H1 (cell line): ENCODE measurements around the gene ICAM3. TPM values are rescaled to one million over a fixed set of nuclear protein-coding genes. Genes with fewer than 3 reads are reported as not detected.

Source experiments
- CTCF ChIA-PET: fragments of 300-600 bp; sonication (Branson Sonifier 250); formaldehyde crosslinking; loops from one replicate; lab custom pipeline; 2021; ENCODE audit not compliant: partially characterized antibody; lab: Charles Lee
- POLR2A ChIA-PET: fragments of 300-600 bp; sonication (Branson Sonifier 250); formaldehyde crosslinking; loops from one replicate; lab custom pipeline; 2021; ENCODE audit warnings: inconsistent platforms; ENCODE audit not compliant: partially characterized antibody; lab: Charles Lee
- DNase-seq, 2 experiments: peaks; one replicate each; pipeline versions ENCODE4 v3.0.0 to v3.0.0-alpha.2; 2010 to 2022; ENCODE audit warnings: low spot score in 2 of 2, low read depth in 1 of 2, mixed read lengths in 1 of 2
- FAIRE-seq: peaks from 2 replicates; lab custom pipeline; 2011; peaks lifted over from hg19 to GRCh38; lab: Jason Lieb, UNC
- H2AFZ ChIP-seq: 2 replicates; pipeline ENCODE4 v1.8.1; 2012; ENCODE audit warnings: low read length, inconsistent platforms
- H2AK5ac ChIP-seq: 2 replicates; pipeline ENCODE4 v1.6.1; 2013; ENCODE audit warnings: low read depth, low read length
- H2BK120ac ChIP-seq: replicated peaks from 2 replicates; pipeline ENCODE3; 2013; ENCODE audit warnings: low read depth, low read length, inconsistent platforms
- H2BK12ac ChIP-seq: 2 replicates; pipeline ENCODE4 v1.6.1; 2013; ENCODE audit warnings: low read depth, low read length
- H2BK15ac ChIP-seq: 2 replicates; pipeline ENCODE4 v1.6.1; 2013; ENCODE audit warnings: low read length
- H2BK20ac ChIP-seq: 2 replicates; pipeline ENCODE4 v1.6.1; 2013; ENCODE audit warnings: low read length
- H2BK5ac ChIP-seq: 2 replicates; pipeline ENCODE4 v1.6.1; 2013; ENCODE audit warnings: low read depth, low read length
- H3K14ac ChIP-seq: 2 replicates; pipeline ENCODE4 v1.6.1; 2013; ENCODE audit warnings: inconsistent platforms; ENCODE audit not compliant: insufficient read length
- H3K18ac ChIP-seq: 2 replicates; pipeline ENCODE4 v1.6.1; 2013; ENCODE audit warnings: low read length; ENCODE audit errors: extremely low read depth
- H3K23ac ChIP-seq: 2 replicates; pipeline ENCODE4 v1.6.1; 2013; ENCODE audit warnings: inconsistent platforms; ENCODE audit not compliant: insufficient read length
- H3K23me2 ChIP-seq: 2 replicates; pipeline ENCODE4 v1.6.1; 2013; ENCODE audit warnings: low read depth, low read length
- H3K27ac ChIP-seq: 2 replicates; pipeline ENCODE4 v1.6.1; 2011; ENCODE audit warnings: low read depth, low read length, inconsistent platforms
- H3K27me3 ChIP-seq, 4 experiments: replicated peaks in 1 of 4; 1 replicate in 1 of 4; 2 replicates in 3 of 4; pipeline versions ENCODE4 v1.6.1 to v1.8.1; 2011 to 2013; ENCODE audit warnings: low read length in 3 of 4, mild to moderate bottlenecking in 3 of 4, inconsistent platforms in 2 of 4, mixed read lengths in 2 of 4, moderate library complexity in 1 of 4; ENCODE audit not compliant: control insufficient read depth in 3 of 4, insufficient read depth in 3 of 4; ENCODE audit errors: extremely low read depth in 1 of 4
- H3K36me3 ChIP-seq, 4 experiments: 2 replicates each; pipeline versions ENCODE4 v1.6.1 to v1.8.1; 2011 to 2013; ENCODE audit warnings: mild to moderate bottlenecking in 4 of 4, low read length in 3 of 4, moderate library complexity in 2 of 4, control low read depth in 1 of 4, inconsistent platforms in 1 of 4; ENCODE audit not compliant: insufficient read depth in 4 of 4, control insufficient read depth in 2 of 4
- H3K4ac ChIP-seq: replicated peaks from 2 replicates; pipeline ENCODE3; 2013; ENCODE audit warnings: low read length, low read depth, mixed read lengths, inconsistent platforms; ENCODE audit not compliant: insufficient read length
- H3K4me1 ChIP-seq, 4 experiments: replicated peaks in 1 of 4; 1 replicate in 1 of 4; 2 replicates in 3 of 4; pipeline versions ENCODE4 v1.6.1 to v1.8.1; 2011 to 2013; ENCODE audit warnings: low read length in 3 of 4, inconsistent platforms in 2 of 4, mixed read lengths in 1 of 4; ENCODE audit not compliant: insufficient read depth in 4 of 4, control insufficient read depth in 3 of 4
- H3K4me2 ChIP-seq, 2 experiments: 2 replicates each; pipeline versions ENCODE4 v1.6.1 to v1.8.1; 2011 to 2013; ENCODE audit warnings: low read depth in 2 of 2, low read length in 2 of 2, control low read depth in 1 of 2, inconsistent platforms in 1 of 2, mild to moderate bottlenecking in 1 of 2; ENCODE audit not compliant: insufficient read depth in 1 of 2
- H3K4me3 ChIP-seq, 4 experiments: fragments of 200-600, 300-600 bp in 1 of 4; sonication (generic), shearing (Covaris generic), sonication (Bioruptor Twin) in 1 of 4; 2 replicates each; pipeline versions ENCODE4 v1.5.1 to v1.8.1; 2011 to 2016; ENCODE audit warnings: low read length in 4 of 4, low read depth in 3 of 4, control low read depth in 2 of 4, inconsistent platforms in 2 of 4, mild to moderate bottlenecking in 2 of 4, mixed read lengths in 1 of 4, moderate library complexity in 1 of 4; ENCODE audit not compliant: insufficient read depth in 2 of 4; ENCODE audit errors: extremely low read depth in 1 of 4
- H3K56ac ChIP-seq: replicated peaks from 2 replicates; pipeline ENCODE3; 2013; ENCODE audit warnings: low read depth, mild to moderate bottlenecking, mixed read lengths, low read length, inconsistent platforms; ENCODE audit not compliant: insufficient read length
- H3K79me1 ChIP-seq: 2 replicates; pipeline ENCODE4 v1.6.1; 2013; ENCODE audit warnings: low read depth, low read length, control low read depth
- H3K79me2 ChIP-seq, 2 experiments: 2 replicates each; pipeline versions ENCODE4 v1.6.1 to v1.8.1; 2012 to 2013; ENCODE audit warnings: low read length in 2 of 2, mild to moderate bottlenecking in 2 of 2, inconsistent platforms in 1 of 2; ENCODE audit not compliant: insufficient read depth in 2 of 2, control insufficient read depth in 1 of 2
- H3K9ac ChIP-seq, 4 experiments: replicated peaks in 1 of 4; 1 replicate in 1 of 4; 2 replicates in 3 of 4; pipeline versions ENCODE4 v1.6.1 to v1.8.1; 2011 to 2013; ENCODE audit warnings: low read depth in 3 of 4, low read length in 3 of 4, control low read depth in 2 of 4, mild to moderate bottlenecking in 2 of 4, moderate library complexity in 2 of 4, inconsistent platforms in 1 of 4; ENCODE audit errors: extremely low read depth in 1 of 4
- H3K9me3 ChIP-seq, 2 experiments: 2 replicates each; pipeline versions ENCODE4 v1.6.1 to v1.8.1; 2012 to 2013; ENCODE audit warnings: mild to moderate bottlenecking in 2 of 2, moderate library complexity in 2 of 2, control low read depth in 1 of 2, inconsistent platforms in 1 of 2, low read depth in 1 of 2, low read length in 1 of 2, mixed read lengths in 1 of 2; ENCODE audit not compliant: insufficient read depth in 2 of 2
- H4K20me1 ChIP-seq, 2 experiments: replicated peaks in 1 of 2; 2 replicates each; pipeline versions ENCODE3 to v1.8.1; 2011 to 2013; ENCODE audit warnings: inconsistent platforms in 2 of 2, low read length in 2 of 2, mild to moderate bottlenecking in 1 of 2; ENCODE audit not compliant: insufficient read depth in 2 of 2, control insufficient read depth in 1 of 2
- H4K5ac ChIP-seq: 2 replicates; pipeline ENCODE4 v1.6.1; 2013; ENCODE audit warnings: low read length, low read depth, mixed read lengths, inconsistent platforms; ENCODE audit not compliant: insufficient read length
- H4K8ac ChIP-seq: 2 replicates; pipeline ENCODE4 v1.8.0; 2013; ENCODE audit warnings: mild to moderate bottlenecking, moderate library complexity, low read length, inconsistent platforms; ENCODE audit not compliant: insufficient read depth; ENCODE audit errors: extremely low read depth
- H4K91ac ChIP-seq: replicated peaks from 2 replicates; pipeline ENCODE3; 2013; ENCODE audit warnings: low read length, mixed read lengths, inconsistent platforms; ENCODE audit not compliant: insufficient read length
- CREB1 ChIP-seq: IDR thresholded peaks from 2 replicates; pipeline ENCODE4 v1.6.1; 2012; ENCODE audit warnings: inconsistent platforms
- CTBP2 ChIP-seq: IDR thresholded peaks from 2 replicates; pipeline ENCODE4 v1.7.0; 2011; ENCODE audit warnings: borderline replicate concordance, mild to moderate bottlenecking, moderate library complexity, mixed read lengths, low read length; ENCODE audit not compliant: insufficient read depth, insufficient read length
- RNF2 ChIP-seq: fragments of 200-900, 300-1000 bp; sonication (generic); IDR thresholded peaks from 2 replicates; pipeline ENCODE4 v1.7.1; 2016; ENCODE audit warnings: borderline replicate concordance, low read depth, mild to moderate bottlenecking, antibody characterized with exemption, low read length; ENCODE audit not compliant: poor library complexity, severe bottlenecking; ENCODE audit errors: missing control alignments
- SAP30 ChIP-seq: fragments of 300-600 bp; sonication (generic); IDR thresholded peaks from 2 replicates; pipeline ENCODE4 v1.7.1; 2012; ENCODE audit warnings: low read length, moderate library complexity, mild to moderate bottlenecking, inconsistent platforms; ENCODE audit not compliant: insufficient read depth, insufficient replicate concordance
- SIN3A ChIP-seq, 2 experiments: IDR thresholded peaks in 1 of 2; conservative IDR thresholded peaks in 1 of 2; 2 replicates each; pipeline ENCODE4 v1.6.1; 2011 to 2012; ENCODE audit warnings: low read length in 2 of 2, improper control_type of control experiment in 1 of 2, low read depth in 1 of 2, mild to moderate bottlenecking in 1 of 2
- SP4 ChIP-seq: IDR thresholded peaks from 2 replicates; pipeline ENCODE4 v1.6.1; 2012; ENCODE audit warnings: low read length, inconsistent platforms
- SRF ChIP-seq: IDR thresholded peaks from 2 replicates; pipeline ENCODE4 v1.6.1; 2011; ENCODE audit warnings: mild to moderate bottlenecking, low read depth, low read length, moderate library complexity
- WGBS, 2 experiments: shearing (Covaris generic) in 1 of 2; methylation state at CpG; one replicate each; pipeline versions ENCODE4 v1.1.6 to v1.1.7; 2013 to 2015; ENCODE audit warnings: low lambda C conversion rate in 2 of 2, mixed read lengths in 2 of 2, inconsistent platforms in 1 of 2, low coverage in 1 of 2, missing lambda C conversion rate in 1 of 2; ENCODE audit not compliant: insufficient replicate concordance in 2 of 2, insufficient coverage in 1 of 2, insufficient read length in 1 of 2; ENCODE audit errors: extremely low coverage in 1 of 2, missing lambda C conversion rate in 1 of 2; 5-methylcytosine and 5-hydroxymethylcytosine counted together
- polyA plus RNA-seq, 7 experiments: library from polyadenylated mRNA; depleted of rRNA in 3 of 7; stranded (reverse) in 5 of 7; unstranded in 2 of 7; fragments of >200 nt in 5 of 7; fragments of 200-250 nt in 2 of 7; gene quantifications; 1 replicate in 5 of 7; 2 replicates in 1 of 7; 4 replicates in 1 of 7; pipeline versions ENCODE4 v1.2.1 to v1.2.3, GENCODE V29; 2011 to 2013; ENCODE audit warnings: missing spikeins in 2 of 7, mixed read lengths in 2 of 7
- total RNA-seq: library from RNA; stranded (reverse); fragmentation: NEBNext Ultra II Directional; extraction: Animal tissue kit (Norgen Biotek cat#: 25700); gene quantifications from 2 replicates; pipeline ENCODE4 v1.2.1, GENCODE V29; 2021

ICAM3 gene
- total and polyA plus RNA-seq, 2 of the 8 experiments (the other 6 are each of a cell fraction or from before 2014, with no cell fraction given), result 15.4 to 16.5 TPM

- peak in 1 of 2 experiments; percentile 66; a peak in 1 of 4 replicates for TF ChIP-seq SIN3A (conservative IDR thresholded peaks at IDR 0.05 in 1 of 2, IDR thresholded peaks at IDR 0.05 in 1 of 2; ENCODE audit: low read depth in 1 of 2, low read length in 2 of 2)
- TF ChIP-seq SP4, result 0 out of 2 replicates have a peak, but pooled peaks have one; percentile 38
- TF ChIP-seq SAP30, result peak; percentile 83
- no peak for TF ChIP-seq SRF
- TF ChIP-seq CREB1, result no peak
- no peak for TF ChIP-seq CTBP2
- no peak for TF ChIP-seq RNF2
- Histone ChIP-seq H3K56ac (no peak overlapping the region), H3K4me2 (peak overlapping the region; percentile 82 to 91), H4K20me1 (peaks cover 9 to 19% of the 10 kb centered on the region in 2 experiments), H3K14ac (no peak overlapping the region), H3K9me3 (no peaks in the 10 kb centered on the region), H3K23ac (no peak overlapping the region), H4K8ac (no peak overlapping the region), H2BK5ac (peak overlapping the region; percentile 82), H3K4ac (no peak overlapping the region), H3K9ac (peak overlapping the region; percentile 52 to 86 (median 78)), H2BK120ac (no peak overlapping the region), H3K23me2 (peaks cover 13% of the 10 kb centered on the region), H3K79me1 (peaks cover 7% of the 10 kb centered on the region), H2BK12ac (no peak overlapping the region), H3K4me3 (peak overlapping the region; percentile 75 to 96 (median 90)), H2AK5ac (no peak overlapping the region), H2AFZ (no peak overlapping the region), H3K27ac (peak overlapping the region; percentile 76), H2BK15ac (no peak overlapping the region), H4K5ac (no peak overlapping the region), H2BK20ac (no peak overlapping the region), H3K4me1 (peaks cover 0 to 19% (median 7%) of the 10 kb centered on the region in 4 experiments; a peak in 6 of 7 replicates), H3K18ac (no peak overlapping the region; the same call in 1 of the 2 replicates), H3K36me3 (peaks cover 20 to 29% (median 25%) of the 10 kb centered on the region in 4 experiments), H3K79me2 (peaks cover 5 to 24% of the 10 kb centered on the region in 2 experiments), H3K27me3 (peaks cover 0 to 3% (median 0%) of the 10 kb centered on the region in 4 experiments; a peak in 2 of 7 replicates), H4K91ac (no peak overlapping the region)
- ChIA-PET POLR2A (interaction anchor here (0.9 to 6.8 kb wide), 13 partner anchors 13 to 138 kb away, joined by 3 to 104 read pairs (median 4); partner anchors contain the start of genes DNMT1, FDX2, ICAM1 and ICAM4), CTCF (interaction anchor here (0.6 to 4.9 kb wide), 12 partner anchors 11 to 73 kb away, joined by 3 to 21 read pairs (median 4); partner anchors contain the start of gene ICAM1)
- FAIRE-seq (no peak), DNase-seq (no peak)
- WGBS, 2 experiments, result 46% methylated on average over 18 of the region's 18 CpGs; no CpG with 5 or more reads in 1 of the 2 experiments
Measured at GRCh38 chr19:10332158-10332964, 7.1 kb downstream of the ICAM3 start.
